Measurements from ENCODE around the gene KRTAP10-8. TPM values are rescaled to one million over a fixed set of nuclear protein-coding genes. Genes with fewer than 3 reads are reported as not detected.

The KRTAP10-8 gene
- total and polyA plus RNA-seq, 4 donors: not detected

DNA sequence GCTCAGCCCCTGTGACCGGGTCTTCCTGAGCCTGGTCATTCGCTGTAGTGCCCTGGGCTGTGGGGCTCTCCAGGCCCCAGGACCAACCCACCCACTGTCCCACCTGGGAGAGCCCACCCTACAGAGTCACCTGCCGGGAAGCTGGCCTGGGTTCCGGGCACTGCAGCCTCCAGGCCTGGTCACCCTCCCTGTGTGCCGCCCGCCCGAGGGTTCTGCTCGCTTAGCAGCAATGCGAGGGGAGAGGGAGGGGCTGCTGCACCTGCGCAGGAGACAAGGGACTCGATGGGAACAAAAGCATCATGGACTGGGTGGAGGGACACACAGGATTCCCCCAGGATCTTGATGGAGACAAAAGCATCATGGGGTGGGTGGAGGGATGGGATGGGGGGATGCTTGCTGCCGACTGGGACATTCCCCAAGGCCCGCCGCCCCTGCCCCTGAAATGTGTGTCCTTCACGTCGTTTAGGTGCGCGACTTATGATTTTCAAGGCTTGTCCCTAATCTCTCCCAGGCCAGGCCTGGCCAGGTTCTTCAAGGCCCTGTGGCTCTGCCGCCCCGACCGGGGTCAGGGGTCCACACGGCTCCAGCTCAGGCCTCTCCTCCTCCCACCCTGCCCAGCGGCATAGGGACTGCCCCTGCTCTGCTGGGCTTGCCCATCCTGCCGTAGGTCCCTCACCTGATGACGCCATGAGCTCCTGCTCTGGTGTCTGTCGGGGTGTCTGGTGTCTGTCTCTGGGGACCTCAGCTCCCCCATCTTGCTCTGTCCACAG is 1.7 kb downstream of the KRTAP10-8 start:
- ATAC-seq (ENCODE audit: low FRiP score) (no peak), DNase-seq (no peak)
- Histone ChIP-seq H3K4me3 (ENCODE audit: low read length in 2 of 2) (no peak overlapping the region), H3K27me3 (ENCODE audit: control insufficient read depth in 1 of 2, insufficient read depth in 2 of 2, low read length in 1 of 2) (no peaks in the 10 kb centered on the region), H3K9me3 (ENCODE audit: control insufficient read depth, low read length) (peaks cover 3% of the 10 kb centered on the region), H3K36me3 (ENCODE audit: control insufficient read depth in 1 of 2, insufficient read depth in 2 of 2, low read length in 1 of 2) (no peaks in the 10 kb centered on the region), H3K4me1 (ENCODE audit: control insufficient read depth in 1 of 2, insufficient read depth in 2 of 2, low read length in 2 of 2) (no peaks in the 10 kb centered on the region), H3K27ac (ENCODE audit: low read depth in 1 of 2, low read length in 2 of 2) (no peak overlapping the region)
- 90 to 92% methylated on average over 26 of the region's 26 CpGs for WGBS, 2 donors
- intact Hi-C loops (cut with DNase I): no loop called here

- H3K9me3 ChIP-seq (ENCODE audit: control insufficient read depth, low read length): peaks cover 3% of the 10 kb centered on the region
- 87% methylated on average over 20 of the region's 20 CpGs for WGBS, 2 donors
Observed at GRCh38 chr21:44614161-44614631, 2.3 kb downstream of the KRTAP10-8 start.

DNA sequence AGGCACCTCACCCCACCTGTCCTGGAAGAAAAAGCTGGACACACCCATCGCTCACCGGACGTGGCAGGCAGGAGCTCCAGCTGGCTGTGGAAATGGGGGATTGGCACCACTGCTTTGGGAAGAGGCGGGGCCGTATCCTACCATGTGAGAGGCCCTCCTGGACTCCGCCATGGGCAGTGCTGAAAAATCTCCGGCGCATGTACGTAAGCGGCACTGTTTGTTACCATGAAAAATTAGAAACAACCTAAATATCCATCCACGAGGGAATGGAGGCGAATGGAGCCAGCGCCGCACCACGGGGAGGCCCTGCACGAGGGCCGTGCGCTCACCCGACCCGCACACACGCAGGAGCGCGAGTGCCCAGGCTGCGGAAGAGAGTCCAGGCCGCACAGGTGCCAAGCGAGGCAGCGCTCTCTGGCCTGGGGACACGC is 3.1 kb downstream of the KRTAP10-8 start:
- no peaks in the 10 kb centered on the region for H3K36me3 ChIP-seq (ENCODE audit: control insufficient read depth in 1 of 2, insufficient read depth in 2 of 2, low read length in 1 of 2)
- H3K27me3 ChIP-seq (ENCODE audit: control insufficient read depth in 1 of 2, insufficient read depth in 2 of 2, low read length in 1 of 2): no peaks in the 10 kb centered on the region
- 93% methylated on average over 28 of the region's 28 CpGs for WGBS, 2 donors
- no peak overlapping the region for H3K27ac ChIP-seq (ENCODE audit: low read depth in 1 of 2, low read length in 2 of 2)
- peaks cover 3% of the 10 kb centered on the region for H3K9me3 ChIP-seq (ENCODE audit: control insufficient read depth, low read length)
- no peak for ATAC-seq (ENCODE audit: low FRiP score)
- DNase-seq: no peak
- intact Hi-C loops (cut with DNase I): no loop called here
- H3K4me1 ChIP-seq (ENCODE audit: control insufficient read depth in 1 of 2, insufficient read depth in 2 of 2, low read length in 2 of 2): no peaks in the 10 kb centered on the region
- no peak overlapping the region for H3K4me3 ChIP-seq (ENCODE audit: low read length in 2 of 2)

More at GRCh38 chr21:44614161-44614631, 2.3 kb downstream of the KRTAP10-8 start:
- no peaks in the 10 kb centered on the region for H3K4me1 ChIP-seq (ENCODE audit: control insufficient read depth in 1 of 2, insufficient read depth in 2 of 2, low read length in 2 of 2)
- H3K27ac ChIP-seq (ENCODE audit: low read depth in 1 of 2, low read length in 2 of 2): no peak overlapping the region
- H3K27me3 ChIP-seq (ENCODE audit: control insufficient read depth in 1 of 2, insufficient read depth in 2 of 2, low read length in 1 of 2): no peaks in the 10 kb centered on the region
- ATAC-seq (ENCODE audit: low FRiP score): no peak
- H3K36me3 ChIP-seq (ENCODE audit: control insufficient read depth in 1 of 2, insufficient read depth in 2 of 2, low read length in 1 of 2): no peaks in the 10 kb centered on the region
- DNase-seq: no peak
- intact Hi-C loops (cut with DNase I): no loop called here
- no peak overlapping the region for H3K4me3 ChIP-seq (ENCODE audit: low read length in 2 of 2)

- peaks cover 1% of the 10 kb centered on the region for H3K9me3 ChIP-seq (ENCODE audit: control insufficient read depth, low read length)
- no peak for ATAC-seq (ENCODE audit: low FRiP score)
- intact Hi-C loops (cut with DNase I): no loop called here
- H3K36me3 ChIP-seq (ENCODE audit: control insufficient read depth in 1 of 2, insufficient read depth in 2 of 2, low read length in 1 of 2): no peaks in the 10 kb centered on the region
- 86 to 88% methylated on average over 8 of the region's 8 CpGs for WGBS, 2 donors
- no peak overlapping the region for H3K27ac ChIP-seq (ENCODE audit: low read depth in 1 of 2, low read length in 2 of 2)
- no peak for DNase-seq
- H3K4me3 ChIP-seq (ENCODE audit: low read length in 2 of 2): no peak overlapping the region
- H3K4me1 ChIP-seq (ENCODE audit: control insufficient read depth in 1 of 2, insufficient read depth in 2 of 2, low read length in 2 of 2): no peaks in the 10 kb centered on the region
- no peaks in the 10 kb centered on the region for H3K27me3 ChIP-seq (ENCODE audit: control insufficient read depth in 1 of 2, insufficient read depth in 2 of 2, low read length in 1 of 2)
Observed at GRCh38 chr21:44615466-44615865, 3.6 kb downstream of the KRTAP10-8 start.

DNA sequence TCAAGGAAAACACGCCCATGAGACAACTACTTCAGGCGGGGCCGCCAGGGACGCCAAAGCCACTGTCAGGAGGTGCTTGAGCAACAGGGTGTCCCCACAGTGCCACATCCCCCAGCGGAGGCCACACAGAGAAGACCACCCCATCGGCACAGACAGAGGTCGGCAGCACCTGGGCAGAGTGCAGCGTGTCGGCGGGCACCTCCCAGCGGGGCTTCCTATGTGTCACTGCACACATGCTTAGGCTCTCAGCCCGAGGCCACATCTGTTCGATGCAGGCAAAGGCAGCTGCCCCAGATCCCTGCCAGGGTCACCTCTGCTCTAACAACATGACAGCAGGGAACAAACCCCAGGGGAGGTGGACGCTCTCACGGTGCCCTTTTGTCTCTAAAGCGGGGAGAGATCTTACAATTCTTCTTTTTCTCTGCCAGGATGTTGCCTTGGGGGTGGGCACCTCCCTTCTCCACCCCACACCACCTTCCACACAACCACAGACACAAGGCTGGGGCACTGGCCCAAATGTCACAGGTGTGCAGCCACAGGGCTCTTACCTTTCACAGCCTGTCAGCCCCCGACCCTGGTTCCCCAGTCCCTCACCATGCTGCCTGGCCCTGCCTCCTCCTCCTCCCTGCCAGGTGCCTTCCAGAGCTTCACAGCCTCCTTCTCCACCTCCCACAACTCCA is 4.2 kb downstream of the KRTAP10-8 start:
- no peaks in the 10 kb centered on the region for H3K36me3 ChIP-seq (ENCODE audit: control insufficient read depth in 1 of 2, insufficient read depth in 2 of 2, low read length in 1 of 2)
- intact Hi-C loops (cut with DNase I): no loop called here
- no peaks in the 10 kb centered on the region for H3K9me3 ChIP-seq (ENCODE audit: control insufficient read depth, low read length)
- WGBS, 2 donors: 82 to 83% methylated on average over 17 of the region's 17 CpGs
- no peaks in the 10 kb centered on the region for H3K27me3 ChIP-seq (ENCODE audit: control insufficient read depth in 1 of 2, insufficient read depth in 2 of 2, low read length in 1 of 2)
- DNase-seq (peak in 1 of 2 donors; percentile 38), ATAC-seq (ENCODE audit: low FRiP score) (no peak)
- H3K4me1 ChIP-seq (ENCODE audit: control insufficient read depth in 1 of 2, insufficient read depth in 2 of 2, low read length in 2 of 2): no peaks in the 10 kb centered on the region
- no peak overlapping the region for H3K27ac ChIP-seq (ENCODE audit: low read depth in 1 of 2, low read length in 2 of 2)
- H3K4me3 ChIP-seq (ENCODE audit: low read length in 2 of 2): no peak overlapping the region

- H3K4me3 ChIP-seq (ENCODE audit: low read length in 2 of 2): no peak overlapping the region
- no peak overlapping the region for H3K27ac ChIP-seq (ENCODE audit: low read depth in 1 of 2, low read length in 2 of 2)
- H3K4me1 ChIP-seq (ENCODE audit: control insufficient read depth in 1 of 2, insufficient read depth in 2 of 2, low read length in 2 of 2): no peaks in the 10 kb centered on the region
- no peak for DNase-seq
- intact Hi-C loops (cut with DNase I): no loop called here
- no peaks in the 10 kb centered on the region for H3K36me3 ChIP-seq (ENCODE audit: control insufficient read depth in 1 of 2, insufficient read depth in 2 of 2, low read length in 1 of 2)
- no peaks in the 10 kb centered on the region for H3K9me3 ChIP-seq (ENCODE audit: control insufficient read depth, low read length)
- no peak for ATAC-seq (ENCODE audit: low FRiP score)
- WGBS, 2 donors: 84 to 85% methylated on average over 16 of the region's 16 CpGs
- H3K27me3 ChIP-seq (ENCODE audit: control insufficient read depth in 1 of 2, insufficient read depth in 2 of 2, low read length in 1 of 2): no peaks in the 10 kb centered on the region
Observed at GRCh38 chr21:44616591-44616926, 4.7 kb downstream of the KRTAP10-8 start.

DNA sequence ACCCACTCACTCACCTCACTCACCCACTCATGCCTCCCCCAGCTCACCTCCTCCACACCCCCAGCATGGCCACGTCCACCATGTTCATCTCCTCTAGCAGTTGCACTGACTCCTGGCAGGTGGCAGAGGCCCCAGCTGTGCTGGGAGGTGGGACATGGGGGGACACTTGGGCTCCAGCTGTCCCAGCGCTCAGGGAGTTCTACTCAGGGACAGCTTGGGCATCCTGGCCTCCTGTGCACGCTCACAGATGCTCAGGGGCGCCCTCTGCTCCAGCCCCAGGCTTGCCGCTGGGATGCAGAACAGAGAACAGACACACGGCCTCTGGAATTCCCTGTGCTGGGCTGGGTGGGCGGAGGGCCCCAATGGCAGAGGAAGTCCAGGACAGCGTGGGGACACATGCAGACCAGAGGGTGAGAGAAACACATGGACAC is 5.2 kb downstream of the KRTAP10-8 start:
- Histone ChIP-seq H3K27me3 (ENCODE audit: control insufficient read depth in 1 of 2, insufficient read depth in 2 of 2, low read length in 1 of 2) (no peaks in the 10 kb centered on the region), H3K36me3 (ENCODE audit: control insufficient read depth in 1 of 2, insufficient read depth in 2 of 2, low read length in 1 of 2) (no peaks in the 10 kb centered on the region), H3K9me3 (ENCODE audit: control insufficient read depth, low read length) (no peaks in the 10 kb centered on the region), H3K4me3 (ENCODE audit: low read length in 2 of 2) (no peak overlapping the region), H3K27ac (ENCODE audit: low read depth in 1 of 2, low read length in 2 of 2) (no peak overlapping the region), H3K4me1 (ENCODE audit: control insufficient read depth in 1 of 2, insufficient read depth in 2 of 2, low read length in 2 of 2) (no peaks in the 10 kb centered on the region)
- WGBS, 2 donors: 68 to 70% methylated on average over 8 of the region's 8 CpGs
- ATAC-seq (ENCODE audit: low FRiP score) (no peak), DNase-seq (no peak)
- intact Hi-C loops (cut with DNase I): no loop called here

DNA sequence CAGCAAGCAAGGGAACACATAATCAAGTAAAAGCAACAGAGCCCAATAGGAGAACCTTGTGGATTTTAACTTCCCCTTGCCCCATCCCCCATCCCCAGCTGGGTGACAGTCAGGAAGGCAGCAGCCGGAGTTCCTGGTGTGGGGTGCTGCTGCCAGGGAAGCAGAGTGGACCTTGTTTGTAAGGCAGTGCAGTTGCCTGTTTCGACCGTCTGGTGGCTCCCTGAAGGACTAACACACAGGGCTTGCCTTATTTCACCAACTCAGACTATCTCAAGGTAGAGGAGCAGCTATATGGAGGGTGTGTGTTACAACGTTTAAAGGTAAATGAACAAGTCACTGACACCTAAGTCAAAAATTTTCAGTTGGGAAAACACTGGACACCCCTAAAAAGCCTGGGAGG is 6.6 kb downstream of the KRTAP10-8 start:
- Histone ChIP-seq H3K9me3 (ENCODE audit: control insufficient read depth, low read length) (peaks cover 3% of the 10 kb centered on the region), H3K36me3 (ENCODE audit: control insufficient read depth in 1 of 2, insufficient read depth in 2 of 2, low read length in 1 of 2) (no peaks in the 10 kb centered on the region), H3K4me1 (ENCODE audit: control insufficient read depth in 1 of 2, insufficient read depth in 2 of 2, low read length in 2 of 2) (no peaks in the 10 kb centered on the region), H3K27me3 (ENCODE audit: control insufficient read depth in 1 of 2, insufficient read depth in 2 of 2, low read length in 1 of 2) (no peaks in the 10 kb centered on the region), H3K27ac (ENCODE audit: low read depth in 1 of 2, low read length in 2 of 2) (no peak overlapping the region), H3K4me3 (ENCODE audit: low read length in 2 of 2) (no peak overlapping the region)
- ATAC-seq (ENCODE audit: low FRiP score) (no peak), DNase-seq (peak in 1 of 2 donors; percentile 83)
- intact Hi-C loops (cut with DNase I): no loop called here
- 37 to 40% methylated on average over 4 of the region's 4 CpGs for WGBS, 2 donors

DNA sequence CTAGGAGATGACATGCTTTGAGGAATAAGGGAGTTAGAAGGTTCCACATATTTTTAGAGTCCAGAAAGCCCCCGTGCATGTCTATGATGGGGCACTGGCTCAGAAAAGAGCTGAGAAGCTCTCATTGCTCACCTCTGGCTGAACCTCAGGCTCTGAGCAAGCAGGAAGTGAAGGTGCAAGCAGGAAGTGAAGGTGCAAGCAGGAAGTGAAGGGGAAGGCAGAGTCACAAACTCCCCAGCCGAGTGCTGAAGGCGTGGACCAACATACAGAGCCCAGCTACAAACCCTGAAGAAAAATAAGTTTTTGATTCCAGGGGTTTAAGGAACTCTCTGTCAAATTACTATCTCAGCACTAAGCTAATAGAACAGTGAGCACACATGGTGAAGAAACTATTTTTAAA is 7.0 kb downstream of the KRTAP10-8 start:
- intact Hi-C loops (cut with DNase I): no loop called here
- no peaks in the 10 kb centered on the region for H3K4me1 ChIP-seq (ENCODE audit: control insufficient read depth in 1 of 2, insufficient read depth in 2 of 2, low read length in 2 of 2)
- no peak overlapping the region for H3K27ac ChIP-seq (ENCODE audit: low read depth in 1 of 2, low read length in 2 of 2)
- no peak for ATAC-seq (ENCODE audit: low FRiP score)
- WGBS, 2 donors: 77 to 83% methylated on average over 3 of the region's 3 CpGs
- no peak for DNase-seq
- peaks cover 3% of the 10 kb centered on the region for H3K9me3 ChIP-seq (ENCODE audit: control insufficient read depth, low read length)
- H3K4me3 ChIP-seq (ENCODE audit: low read length in 2 of 2): no peak overlapping the region
- H3K27me3 ChIP-seq (ENCODE audit: control insufficient read depth in 1 of 2, insufficient read depth in 2 of 2, low read length in 1 of 2): no peaks in the 10 kb centered on the region
- H3K36me3 ChIP-seq (ENCODE audit: control insufficient read depth in 1 of 2, insufficient read depth in 2 of 2, low read length in 1 of 2): no peaks in the 10 kb centered on the region
